GM12878 (cell line): ENCODE results near the gene SPTBN1. TPM values are rescaled to one million over a fixed set of nuclear protein-coding genes. Genes with fewer than 3 reads are reported as not detected.

Experiments used
- ATF7 ChIP-seq: fragments of 450-650 bp; IDR thresholded peaks from 2 replicates; pipeline ENCODE4 v1.6.1; 2016; ENCODE audit warnings: low read depth, mild to moderate bottlenecking
- EGR1 ChIP-seq, 2 experiments: IDR thresholded peaks; 1 replicate in 1 of 2; 2 replicates in 1 of 2; pipeline ENCODE4 v1.6.1; 2011 to 2012; ENCODE audit warnings: low read depth in 2 of 2, low read length in 2 of 2, borderline replicate concordance in 1 of 2, mild to moderate bottlenecking in 1 of 2, moderate library complexity in 1 of 2
- ETV6 ChIP-seq, 2 experiments: fragments of 450-650 bp in 1 of 2; IDR thresholded peaks in 1 of 2; conservative IDR thresholded peaks in 1 of 2; 2 replicates each; pipeline ENCODE4 v1.6.1; 2014; ENCODE audit warnings: antibody characterized with exemption in 1 of 2, borderline replicate concordance in 1 of 2, low read depth in 1 of 2, mild to moderate bottlenecking in 1 of 2, moderate library complexity in 1 of 2
- FOXM1 ChIP-seq: IDR thresholded peaks from 2 replicates; pipeline ENCODE4 v1.6.1; 2012; ENCODE audit warnings: low read depth, mild to moderate bottlenecking, inconsistent platforms, low read length, moderate library complexity
- GABPA ChIP-seq: IDR thresholded peaks from 2 replicates; pipeline ENCODE4 v1.6.1; 2014; ENCODE audit warnings: antibody characterized with exemption, low read depth, mild to moderate bottlenecking, inconsistent platforms
- GATAD2B ChIP-seq: fragments of 450-650 bp; conservative IDR thresholded peaks from 2 replicates; pipeline ENCODE4 v1.6.1; 2017; ENCODE audit warnings: low read depth, mild to moderate bottlenecking, moderate library complexity
- HCFC1 ChIP-seq: fragments of 150-350 bp; IDR thresholded peaks from 2 replicates; pipeline ENCODE4 v1.6.1; 2014; ENCODE audit warnings: low read length
- HDGF ChIP-seq: fragments of 450-650 bp; IDR thresholded peaks from 2 replicates; pipeline ENCODE4 v1.6.1; 2016; ENCODE audit warnings: antibody characterized with exemption
- IKZF1 ChIP-seq: fragments of 450-650 bp; conservative IDR thresholded peaks from 2 replicates; pipeline ENCODE4 v1.6.1; 2017; ENCODE audit warnings: antibody characterized with exemption, mild to moderate bottlenecking
- MTA3 ChIP-seq: IDR thresholded peaks from 2 replicates; pipeline ENCODE4 v1.6.1; 2012; ENCODE audit warnings: low read length, inconsistent platforms, borderline replicate concordance
- MYC ChIP-seq: IDR thresholded peaks from 2 replicates; pipeline ENCODE4 v1.6.1; 2011; ENCODE audit warnings: mild to moderate bottlenecking, low read length, moderate library complexity, inconsistent platforms; ENCODE audit not compliant: insufficient read depth, insufficient replicate concordance, insufficient read length, severe bottlenecking
- RAD51 ChIP-seq: fragments of 450-650 bp; IDR thresholded peaks from 2 replicates; pipeline ENCODE4 v1.6.1; 2016; ENCODE audit warnings: moderate library complexity, mild to moderate bottlenecking, inconsistent platforms
- SMAD5 ChIP-seq: IDR thresholded peaks from 2 replicates; pipeline ENCODE4 v1.6.1; 2016; ENCODE audit warnings: antibody characterized with exemption, low read depth
- SUZ12 ChIP-seq: fragments of 200-600 bp; sonication (generic); IDR thresholded peaks from one replicate; pipeline ENCODE4 v1.6.1; 2018; ENCODE audit warnings: antibody characterized with exemption, mild to moderate bottlenecking; ENCODE audit not compliant: unreplicated experiment
- TAF1 ChIP-seq: IDR thresholded peaks from 2 replicates; pipeline ENCODE4 v1.6.1; 2011; ENCODE audit warnings: mild to moderate bottlenecking, low read depth, low read length, borderline replicate concordance
- polyA plus RNA-seq, 11 experiments: library from polyadenylated mRNA; depleted of rRNA in 4 of 11; unstranded in 6 of 11; stranded (reverse) in 5 of 11; fragments of >200 nt; fragmentation: Nextera tagmentation in 4 of 11; fragmentation: Illumina TruSeq in 1 of 11; extraction: Ambion mirVana in 4 of 11; extraction: Trizol in 1 of 11; gene quantifications; 1 replicate in 1 of 11; 2 replicates in 10 of 11; pipeline versions ENCODE4 v1.2.1 to v1.2.3, GENCODE V29; 2011 to 2016; ENCODE audit warnings: inconsistent platforms in 2 of 11, missing spikeins in 2 of 11, low read depth in 1 of 11
- total RNA-seq, 4 experiments: library from RNA; depleted of rRNA in 3 of 4; stranded (reverse); fragments of >200 nt in 3 of 4; fragmentation: Illumina TruSeq in 1 of 4; extraction: Trizol in 1 of 4; gene quantifications; 2 replicates each; pipeline versions ENCODE4 v1.2.1 to v1.2.3, GENCODE V29; 2013 to 2021
- TF ChIP-seq, protein P1 (sequence below): IDR thresholded peaks from 2 replicates; pipeline ENCODE4 v1.6.1; 2012; ENCODE audit warnings: improper control_type of control experiment, low read depth, low read length; ENCODE audit not compliant: insufficient replicate concordance
- TF ChIP-seq, protein P2 (sequence below): fragments of 450-650 bp; formaldehyde crosslinking; IDR thresholded peaks from 2 replicates; pipeline ENCODE4 v1.4.0; 2020; ENCODE audit warnings: mild to moderate bottlenecking, moderate library complexity

Gene SPTBN1
- total and polyA plus RNA-seq, 10 of the 15 experiments (the other 5 are each of a cell fraction or from before 2014, with no cell fraction given): 20.6 to 154 (median 76.7) TPM

DNA sequence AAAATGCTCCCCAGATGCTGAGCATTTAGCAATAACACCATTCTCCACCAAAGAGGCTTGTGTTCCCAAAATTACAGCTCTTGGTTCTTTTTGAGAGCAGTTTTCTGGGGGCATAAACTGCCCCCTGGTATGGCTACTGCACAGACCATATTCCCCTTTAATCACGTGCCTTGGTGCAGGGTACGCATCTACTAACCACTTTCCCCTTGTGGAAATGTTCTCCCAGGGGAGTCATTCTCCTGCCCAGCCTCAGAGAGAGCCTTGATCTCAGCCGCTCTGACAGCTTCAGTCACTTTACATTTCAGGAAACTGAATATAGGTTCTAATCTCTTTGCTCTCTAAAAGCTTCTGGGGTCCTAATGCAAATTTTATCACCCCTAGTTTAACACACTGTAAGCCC, 222.6 kb downstream of the SPTBN1 start (continued):
- TF ChIP-seq GATAD2B: peak; percentile 15; the same call in 1 of the 2 replicates
- TF ChIP-seq MYC: no peak
- TF ChIP-seq IKZF1: 0 out of 2 replicates have a peak, but pooled peaks have one; percentile 12
- TF ChIP-seq SMAD5: no peak
- TF ChIP-seq RAD51: peak; percentile 57; the same call in 1 of the 2 replicates
- TF ChIP-seq, protein P1, sequence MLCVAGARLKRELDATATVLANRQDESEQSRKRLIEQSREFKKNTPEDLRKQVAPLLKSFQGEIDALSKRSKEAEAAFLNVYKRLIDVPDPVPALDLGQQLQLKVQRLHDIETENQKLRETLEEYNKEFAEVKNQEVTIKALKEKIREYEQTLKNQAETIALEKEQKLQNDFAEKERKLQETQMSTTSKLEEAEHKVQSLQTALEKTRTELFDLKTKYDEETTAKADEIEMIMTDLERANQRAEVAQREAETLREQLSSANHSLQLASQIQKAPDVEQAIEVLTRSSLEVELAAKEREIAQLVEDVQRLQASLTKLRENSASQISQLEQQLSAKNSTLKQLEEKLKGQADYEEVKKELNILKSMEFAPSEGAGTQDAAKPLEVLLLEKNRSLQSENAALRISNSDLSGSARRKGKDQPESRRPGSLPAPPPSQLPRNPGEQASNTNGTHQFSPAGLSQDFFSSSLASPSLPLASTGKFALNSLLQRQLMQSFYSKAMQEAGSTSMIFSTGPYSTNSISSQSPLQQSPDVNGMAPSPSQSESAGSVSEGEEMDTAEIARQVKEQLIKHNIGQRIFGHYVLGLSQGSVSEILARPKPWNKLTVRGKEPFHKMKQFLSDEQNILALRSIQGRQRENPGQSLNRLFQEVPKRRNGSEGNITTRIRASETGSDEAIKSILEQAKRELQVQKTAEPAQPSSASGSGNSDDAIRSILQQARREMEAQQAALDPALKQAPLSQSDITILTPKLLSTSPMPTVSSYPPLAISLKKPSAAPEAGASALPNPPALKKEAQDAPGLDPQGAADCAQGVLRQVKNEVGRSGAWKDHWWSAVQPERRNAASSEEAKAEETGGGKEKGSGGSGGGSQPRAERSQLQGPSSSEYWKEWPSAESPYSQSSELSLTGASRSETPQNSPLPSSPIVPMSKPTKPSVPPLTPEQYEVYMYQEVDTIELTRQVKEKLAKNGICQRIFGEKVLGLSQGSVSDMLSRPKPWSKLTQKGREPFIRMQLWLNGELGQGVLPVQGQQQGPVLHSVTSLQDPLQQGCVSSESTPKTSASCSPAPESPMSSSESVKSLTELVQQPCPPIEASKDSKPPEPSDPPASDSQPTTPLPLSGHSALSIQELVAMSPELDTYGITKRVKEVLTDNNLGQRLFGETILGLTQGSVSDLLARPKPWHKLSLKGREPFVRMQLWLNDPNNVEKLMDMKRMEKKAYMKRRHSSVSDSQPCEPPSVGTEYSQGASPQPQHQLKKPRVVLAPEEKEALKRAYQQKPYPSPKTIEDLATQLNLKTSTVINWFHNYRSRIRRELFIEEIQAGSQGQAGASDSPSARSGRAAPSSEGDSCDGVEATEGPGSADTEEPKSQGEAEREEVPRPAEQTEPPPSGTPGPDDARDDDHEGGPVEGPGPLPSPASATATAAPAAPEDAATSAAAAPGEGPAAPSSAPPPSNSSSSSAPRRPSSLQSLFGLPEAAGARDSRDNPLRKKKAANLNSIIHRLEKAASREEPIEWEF: peak; percentile 77
- TF ChIP-seq EGR1 (IDR thresholded peaks at IDR 0.05; ENCODE audit: borderline replicate concordance in 1 of 2, low read depth in 2 of 2, low read length in 2 of 2): no peak
- TF ChIP-seq SUZ12: no peak
- TF ChIP-seq FOXM1: no peak
- TF ChIP-seq ATF7: no peak
- TF ChIP-seq, protein P2, sequence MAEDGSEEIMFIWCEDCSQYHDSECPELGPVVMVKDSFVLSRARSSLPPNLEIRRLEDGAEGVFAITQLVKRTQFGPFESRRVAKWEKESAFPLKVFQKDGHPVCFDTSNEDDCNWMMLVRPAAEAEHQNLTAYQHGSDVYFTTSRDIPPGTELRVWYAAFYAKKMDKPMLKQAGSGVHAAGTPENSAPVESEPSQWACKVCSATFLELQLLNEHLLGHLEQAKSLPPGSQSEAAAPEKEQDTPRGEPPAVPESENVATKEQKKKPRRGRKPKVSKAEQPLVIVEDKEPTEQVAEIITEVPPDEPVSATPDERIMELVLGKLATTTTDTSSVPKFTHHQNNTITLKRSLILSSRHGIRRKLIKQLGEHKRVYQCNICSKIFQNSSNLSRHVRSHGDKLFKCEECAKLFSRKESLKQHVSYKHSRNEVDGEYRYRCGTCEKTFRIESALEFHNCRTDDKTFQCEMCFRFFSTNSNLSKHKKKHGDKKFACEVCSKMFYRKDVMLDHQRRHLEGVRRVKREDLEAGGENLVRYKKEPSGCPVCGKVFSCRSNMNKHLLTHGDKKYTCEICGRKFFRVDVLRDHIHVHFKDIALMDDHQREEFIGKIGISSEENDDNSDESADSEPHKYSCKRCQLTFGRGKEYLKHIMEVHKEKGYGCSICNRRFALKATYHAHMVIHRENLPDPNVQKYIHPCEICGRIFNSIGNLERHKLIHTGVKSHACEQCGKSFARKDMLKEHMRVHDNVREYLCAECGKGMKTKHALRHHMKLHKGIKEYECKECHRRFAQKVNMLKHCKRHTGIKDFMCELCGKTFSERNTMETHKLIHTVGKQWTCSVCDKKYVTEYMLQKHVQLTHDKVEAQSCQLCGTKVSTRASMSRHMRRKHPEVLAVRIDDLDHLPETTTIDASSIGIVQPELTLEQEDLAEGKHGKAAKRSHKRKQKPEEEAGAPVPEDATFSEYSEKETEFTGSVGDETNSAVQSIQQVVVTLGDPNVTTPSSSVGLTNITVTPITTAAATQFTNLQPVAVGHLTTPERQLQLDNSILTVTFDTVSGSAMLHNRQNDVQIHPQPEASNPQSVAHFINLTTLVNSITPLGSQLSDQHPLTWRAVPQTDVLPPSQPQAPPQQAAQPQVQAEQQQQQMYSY (CRISPR knock-in tag): no peak
- no peak for TF ChIP-seq MTA3
- no peak for TF ChIP-seq GABPA
- TF ChIP-seq HCFC1: no peak
- no peak for TF ChIP-seq TAF1
- TF ChIP-seq ETV6 (conservative IDR thresholded peaks at IDR 0.05 in 1 of 2, IDR thresholded peaks at IDR 0.05 in 1 of 2; ENCODE audit: borderline replicate concordance in 1 of 2, low read depth in 1 of 2): no peak
- no peak for TF ChIP-seq HDGF
